AG04449 (cell line): ENCODE data around the gene PTEN.

Source experiments
- CTCF ChIA-PET: fragments of 350-600 bp; formaldehyde crosslinking; extraction: SDS; loops from one replicate; lab custom pipeline; 2021; ENCODE audit warnings: antibody characterized with exemption; lab: Yijun Ruan, JAX
- POLR2A ChIA-PET: fragments of 400-600, 350-600 bp; formaldehyde crosslinking; extraction: SDS; loops from one replicate; lab custom pipeline; 2020; ENCODE audit warnings: antibody characterized with exemption, inconsistent platforms; lab: Yijun Ruan, JAX
- DNase-seq: peaks from one replicate; pipeline ENCODE4 v3.0.0-alpha.2; 2010; ENCODE audit warnings: low read depth, low spot score
- H3K4me3 ChIP-seq: 2 replicates; pipeline ENCODE4 v1.5.1; 2011; ENCODE audit warnings: low read depth, mild to moderate bottlenecking, control low read depth, low read length
- TF ChIP-seq, protein P1 (sequence below): IDR thresholded peaks from one replicate; pipeline ENCODE4 v1.5.1; 2011; ENCODE audit warnings: mild to moderate bottlenecking, moderate library complexity, low read length, control low read depth, inconsistent platforms; ENCODE audit not compliant: insufficient read depth; ENCODE audit errors: missing control alignments

PTEN gene

DNA sequence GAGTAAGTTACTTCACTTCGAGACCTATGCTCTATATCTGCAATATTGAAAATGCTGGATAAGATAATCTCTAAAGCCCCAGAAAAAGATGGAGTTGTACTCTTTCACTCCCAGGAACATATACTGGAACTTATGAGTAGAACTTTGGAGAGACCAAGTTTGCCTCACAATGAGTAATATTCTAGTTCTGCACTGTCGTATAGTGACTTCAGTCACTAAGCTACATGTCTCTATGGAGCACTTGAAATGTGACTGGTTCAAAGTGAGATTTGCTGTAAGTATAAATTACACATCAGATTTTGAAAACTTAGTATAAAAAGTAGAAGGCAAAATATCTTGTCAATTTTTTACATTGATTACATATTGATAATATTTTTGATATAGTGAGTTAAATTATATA lies 116.4 kb downstream of the PTEN start:
- ChIA-PET CTCF (no interaction called here), POLR2A (no interaction called here)
- H3K4me3 ChIP-seq = no peak overlapping the region
- DNase-seq = no peak
- TF ChIP-seq, protein P1, sequence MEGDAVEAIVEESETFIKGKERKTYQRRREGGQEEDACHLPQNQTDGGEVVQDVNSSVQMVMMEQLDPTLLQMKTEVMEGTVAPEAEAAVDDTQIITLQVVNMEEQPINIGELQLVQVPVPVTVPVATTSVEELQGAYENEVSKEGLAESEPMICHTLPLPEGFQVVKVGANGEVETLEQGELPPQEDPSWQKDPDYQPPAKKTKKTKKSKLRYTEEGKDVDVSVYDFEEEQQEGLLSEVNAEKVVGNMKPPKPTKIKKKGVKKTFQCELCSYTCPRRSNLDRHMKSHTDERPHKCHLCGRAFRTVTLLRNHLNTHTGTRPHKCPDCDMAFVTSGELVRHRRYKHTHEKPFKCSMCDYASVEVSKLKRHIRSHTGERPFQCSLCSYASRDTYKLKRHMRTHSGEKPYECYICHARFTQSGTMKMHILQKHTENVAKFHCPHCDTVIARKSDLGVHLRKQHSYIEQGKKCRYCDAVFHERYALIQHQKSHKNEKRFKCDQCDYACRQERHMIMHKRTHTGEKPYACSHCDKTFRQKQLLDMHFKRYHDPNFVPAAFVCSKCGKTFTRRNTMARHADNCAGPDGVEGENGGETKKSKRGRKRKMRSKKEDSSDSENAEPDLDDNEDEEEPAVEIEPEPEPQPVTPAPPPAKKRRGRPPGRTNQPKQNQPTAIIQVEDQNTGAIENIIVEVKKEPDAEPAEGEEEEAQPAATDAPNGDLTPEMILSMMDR = no peak

DNA sequence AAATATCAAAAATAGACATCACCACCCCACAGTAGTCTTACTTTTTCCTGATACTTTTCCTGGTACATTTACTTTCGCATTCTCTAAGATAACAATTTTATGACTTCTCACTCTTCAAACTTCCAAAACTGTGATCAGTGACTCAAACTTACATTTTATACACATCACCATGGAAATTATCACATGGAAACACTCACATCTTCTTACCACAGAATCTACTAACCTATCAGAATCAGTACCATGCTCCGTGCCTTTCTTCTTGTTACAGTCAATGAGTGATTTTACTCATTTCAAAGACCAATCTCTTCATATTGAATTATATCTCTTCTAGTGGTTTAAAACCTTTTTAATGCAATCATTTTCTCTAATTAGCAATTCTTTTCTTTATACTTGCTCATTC lies 120.3 kb downstream of the PTEN start:
- H3K4me3 ChIP-seq = no peak overlapping the region
- POLR2A ChIA-PET = no interaction called here
- no peak for DNase-seq
- CTCF ChIA-PET = no interaction called here
- TF ChIP-seq, protein P1 = no peak

DNA sequence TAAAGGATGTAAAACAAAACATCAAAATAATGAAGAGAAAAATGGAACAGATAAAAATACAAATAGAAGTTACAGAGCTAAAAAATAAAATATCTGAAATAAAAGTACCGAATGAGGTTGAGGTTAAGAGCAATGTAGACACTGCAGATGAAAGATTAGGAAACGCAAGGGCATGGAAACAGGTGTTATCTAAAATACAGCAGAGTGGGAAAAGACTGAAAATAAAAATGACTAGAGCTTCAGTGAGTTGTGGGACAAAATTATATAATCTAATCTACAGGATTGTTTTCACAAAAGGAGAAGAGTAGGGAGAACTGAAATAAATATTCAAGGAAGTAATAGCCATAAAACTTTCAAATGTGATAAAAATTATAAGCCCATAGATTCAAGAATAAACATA lies 123.8 kb downstream of the PTEN start:
- DNase-seq = no peak
- H3K4me3 ChIP-seq = no peak overlapping the region
- TF ChIP-seq, protein P1 = no peak
- ChIA-PET CTCF (interaction anchor here (0.6 kb wide), 1 partner anchor 9 kb away, joined by 3 read pairs; no protein-coding TSS in a partner anchor), POLR2A (no interaction called here)

DNA sequence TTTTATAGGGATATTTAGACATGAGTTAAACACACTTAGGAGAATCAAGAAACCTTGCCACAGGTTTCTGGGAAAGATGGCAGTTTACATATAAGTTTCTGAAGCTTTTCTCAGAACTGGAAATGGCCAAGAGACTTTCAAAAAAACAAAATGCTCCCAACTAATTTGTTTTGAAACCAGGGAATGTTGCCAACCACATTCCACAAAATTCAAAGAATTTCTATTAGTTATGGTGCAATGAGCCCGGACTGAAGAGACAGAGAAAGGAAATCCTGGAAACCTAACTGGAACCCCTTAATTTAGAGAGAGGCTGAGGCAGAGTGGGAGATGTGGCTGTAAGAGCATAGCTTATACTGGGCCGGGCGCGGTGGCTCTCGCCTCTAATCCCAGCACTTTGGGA lies 128.5 kb downstream of the PTEN start:
- DNase-seq = no peak
- H3K4me3 ChIP-seq = no peak overlapping the region
- TF ChIP-seq, protein P1 = no peak
- CTCF ChIA-PET = no interaction called here
- POLR2A ChIA-PET = no interaction called here

DNA sequence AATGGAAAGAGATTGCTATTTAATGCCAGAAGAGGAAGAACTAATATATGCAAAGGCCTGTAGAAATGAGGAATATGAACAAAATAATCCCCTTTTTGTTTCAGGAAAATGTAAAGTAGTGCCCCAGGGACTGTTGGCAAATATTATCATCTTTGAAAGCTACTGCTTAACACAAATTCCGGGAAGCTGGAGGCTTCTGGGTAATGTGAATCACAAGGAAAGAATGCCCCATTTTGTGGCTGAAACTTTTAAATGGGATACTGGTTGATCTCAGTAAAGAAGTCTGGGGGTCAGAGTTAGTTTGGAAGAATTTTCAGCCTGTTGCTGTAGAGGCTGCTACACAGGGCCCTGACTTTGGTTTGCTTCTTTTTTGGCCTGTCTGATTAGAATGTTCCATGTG lies 141.0 kb downstream of the PTEN start:
- POLR2A ChIA-PET = no interaction called here

DNA sequence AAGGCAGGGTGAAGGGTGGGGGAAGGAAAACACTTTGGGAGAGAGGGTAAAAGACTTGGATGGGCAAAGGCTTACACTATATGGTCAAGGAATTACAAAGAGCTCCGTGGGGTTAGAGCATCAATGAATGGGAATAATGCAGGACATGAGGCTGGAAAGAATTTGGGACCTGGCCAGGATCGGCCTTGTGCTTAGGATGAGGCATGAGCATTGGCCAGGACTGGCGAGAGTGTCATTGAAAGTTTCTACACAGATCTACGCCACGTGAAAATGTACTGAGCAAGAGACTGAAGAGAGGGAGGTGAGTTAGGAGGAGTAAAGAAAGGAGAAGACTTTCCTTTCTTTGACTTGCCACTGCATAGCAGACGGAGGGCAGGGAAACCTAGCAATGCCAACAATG lies 142.8 kb downstream of the PTEN start:
- ChIA-PET CTCF (no interaction called here), POLR2A (no interaction called here)
- no peak overlapping the region for H3K4me3 ChIP-seq
- TF ChIP-seq, protein P1 = no peak
- no peak for DNase-seq

More for the DNA sequence above, 141.0 kb downstream of the PTEN start:
- TF ChIP-seq, protein P1 = no peak
- no peak overlapping the region for H3K4me3 ChIP-seq
- CTCF ChIA-PET = interaction anchor here (0.7 kb wide), 1 partner anchor 11 kb away, joined by 3 read pairs; no protein-coding TSS in a partner anchor
- DNase-seq = peak; percentile 23
